SHP77 treated with DMSO at 0.1 percent for 48 hours (cell line): ENCODE measurements around the gene NKAPL.

Experiments used
- DNase-seq: peaks from one replicate; lab custom pipeline; 2025; lab: John Stamatoyannopoulos, UW

NKAPL gene

GRCh38 chr6:28245206-28245941 is 13.7 kb upstream of the NKAPL start:
- no peak for DNase-seq

- no peak for DNase-seq
These were observed 10.2 kb upstream of the NKAPL start for GRCh38 chr6:28248916-28249315.

GRCh38 chr6:28250747-28251146 is 8.3 kb upstream of the NKAPL start:
- DNase-seq: no peak

GRCh38 chr6:28251661-28252008 is 7.5 kb upstream of the NKAPL start:
- DNase-seq: no peak

GRCh38 chr6:28252009-28252975 is 6.8 kb upstream of the NKAPL start, which contains the start of gene ZKSCAN4:
TSS of gene ZKSCAN4 (minus strand) at chr6:28252269. CDS start at chr6:28251980, 289 bp downstream.
- DNase-seq: peak; percentile 79

GRCh38 chr6:28254121-28254519 is 5.0 kb upstream of the NKAPL start:
- DNase-seq: no peak

GRCh38 chr6:28257042-28257441 is 2.1 kb upstream of the NKAPL start:
- no peak for DNase-seq

GRCh38 chr6:28263922-28264321 is 4.8 kb downstream of the NKAPL start:
- no peak for DNase-seq

GRCh38 chr6:28264834-28265401 is 5.8 kb downstream of the NKAPL start:
- DNase-seq: no peak

- no peak for DNase-seq
These were observed 7.5 kb downstream of the NKAPL start for GRCh38 chr6:28266563-28266961.

GRCh38 chr6:28266962-28267694 is 8.0 kb downstream of the NKAPL start, which contains the start of gene ZSCAN26:
TSS of gene ZSCAN26 (plus strand) at chr6:28267143. CDS start at chr6:28271920, 4,777 bp downstream.
- DNase-seq: peak; percentile 67

GRCh38 chr6:28267695-28268059 is 8.6 kb downstream of the NKAPL start:
- no peak for DNase-seq

- DNase-seq: no peak
These were observed 10.4 kb downstream of the NKAPL start for GRCh38 chr6:28269492-28269891.

- no peak for DNase-seq
These were observed 15.8 kb downstream of the NKAPL start for GRCh38 chr6:28274888-28275287.

- no peak for DNase-seq
These were observed 18.6 kb downstream of the NKAPL start for GRCh38 chr6:28277746-28278145.

- no peak for DNase-seq
These were observed 21.6 kb downstream of the NKAPL start for GRCh38 chr6:28280595-28281287.

- peak; percentile 56 for DNase-seq
These were observed 22.4 kb downstream of the NKAPL start, which contains the start of gene PGBD1 for GRCh38 chr6:28281288-28282064. TSS of gene PGBD1 (plus strand) at chr6:28281572. CDS start at chr6:28283814, 2,242 bp downstream.

- DNase-seq: no peak
These were observed 23.8 kb downstream of the NKAPL start for GRCh38 chr6:28282926-28283325.

GRCh38 chr6:28291573-28291972 is 32.5 kb downstream of the NKAPL start:
- no peak for DNase-seq

GRCh38 chr6:28295326-28295725 is 36.2 kb downstream of the NKAPL start:
- no peak for DNase-seq
